ENCODE results near the gene IGSF6.

GRCh38 chr16:21701271-21701670 is 48.9 kb upstream of the IGSF6 start:
- TF ChIP-seq REST (IDR thresholded peaks at IDR 0.05; ENCODE audit: low read depth, low read length) = no peak
- TF ChIP-seq IRF3 (IDR thresholded peaks at IDR 0.05; ENCODE audit: low read depth, low read length) = no peak
- TF ChIP-seq CTCF (IDR thresholded peaks at IDR 0.05) = no peak
- TF ChIP-seq POLR2AphosphoS5 (IDR thresholded peaks at IDR 0.05; ENCODE audit: low read depth, low read length) = no peak
- TF ChIP-seq EZH2phosphoT487 (IDR thresholded peaks at IDR 0.05; ENCODE audit: borderline replicate concordance, low read depth) = no peak
- TF ChIP-seq SIN3A (IDR thresholded peaks at IDR 0.05; ENCODE audit: borderline replicate concordance, low read depth, low read length) = no peak
- TF ChIP-seq GABPA (IDR thresholded peaks at IDR 0.05; ENCODE audit: low read depth) = no peak
- no peak for TF ChIP-seq RCOR1 (IDR thresholded peaks at IDR 0.05; ENCODE audit: low read length)
- TF ChIP-seq MAX (IDR thresholded peaks at IDR 0.05; ENCODE audit: low read depth) = no peak
- no peak for TF ChIP-seq RFX5 (IDR thresholded peaks at IDR 0.05; ENCODE audit: low read length)
- TF ChIP-seq EP300 (IDR thresholded peaks at IDR 0.05; ENCODE audit: borderline replicate concordance in 1 of 2, low read depth in 1 of 2, low read length in 1 of 2) = no peak
- TF ChIP-seq USF2 (IDR thresholded peaks at IDR 0.05; ENCODE audit: borderline replicate concordance, low read depth, low read length) = no peak
- TF ChIP-seq JUND (IDR thresholded peaks at IDR 0.05) = no peak
